Keratinocyte (primary cell): ENCODE results near the gene LIG1. TPM values are rescaled to one million over a fixed set of nuclear protein-coding genes. Genes with fewer than 3 reads are reported as not detected.

Experiments
- DNase-seq: peaks from one replicate; pipeline ENCODE4 v3.0.0-alpha.2; 2011; ENCODE audit warnings: low read depth, missing footprints, low spot score
- FAIRE-seq: peaks from 2 replicates; lab custom pipeline; 2011; peaks lifted over from hg19 to GRCh38; lab: Jason Lieb, UNC
- H2AFZ ChIP-seq: 2 replicates; pipeline ENCODE4 v1.6.0; 2012; ENCODE audit warnings: low read length, control low read depth, inconsistent platforms; ENCODE audit not compliant: control insufficient read depth
- H3K27ac ChIP-seq: 2 replicates; pipeline ENCODE4 v1.5.1; 2011; ENCODE audit warnings: low read length; ENCODE audit not compliant: control insufficient read depth, insufficient read depth
- H3K27me3 ChIP-seq: 3 replicates; pipeline ENCODE4 v1.6.0; 2011; ENCODE audit warnings: low read length; ENCODE audit not compliant: control insufficient read depth, insufficient read depth; ENCODE audit errors: extremely low read depth
- H3K36me3 ChIP-seq, 2 experiments: 2 replicates in 1 of 2; 3 replicates in 1 of 2; pipeline ENCODE4 v1.5.1; 2011; ENCODE audit warnings: low read length in 2 of 2, mild to moderate bottlenecking in 1 of 2; ENCODE audit not compliant: control insufficient read depth in 2 of 2, insufficient read depth in 2 of 2; ENCODE audit errors: extremely low read depth in 1 of 2
- H3K4me1 ChIP-seq: 3 replicates; pipeline ENCODE4 v1.5.1; 2011; ENCODE audit warnings: low read length; ENCODE audit not compliant: control insufficient read depth, insufficient read depth; ENCODE audit errors: extremely low read depth
- H3K4me2 ChIP-seq: 3 replicates; pipeline ENCODE4 v1.6.0; 2011; ENCODE audit warnings: low read depth, low read length; ENCODE audit not compliant: control insufficient read depth, insufficient read depth; ENCODE audit errors: extremely low read depth
- H3K4me3 ChIP-seq, 3 experiments: fragments of 200-600 bp in 1 of 3; sonication (generic) in 1 of 3; 2 replicates in 2 of 3; 3 replicates in 1 of 3; pipeline ENCODE4 v1.5.1; 2011 to 2016; ENCODE audit warnings: low read length in 3 of 3, mild to moderate bottlenecking in 3 of 3, control low read depth in 2 of 3, inconsistent platforms in 1 of 3, low read depth in 1 of 3, mixed read lengths in 1 of 3, mixed run types in 1 of 3, moderate library complexity in 1 of 3; ENCODE audit not compliant: control insufficient read depth in 2 of 3, insufficient read depth in 2 of 3; ENCODE audit errors: extremely low read depth in 1 of 3
- H3K79me2 ChIP-seq: 2 replicates; pipeline ENCODE4 v1.6.0; 2012; ENCODE audit warnings: low read length; ENCODE audit not compliant: control insufficient read depth, insufficient read depth
- H3K9ac ChIP-seq: 3 replicates; pipeline ENCODE4 v1.6.0; 2011; ENCODE audit warnings: low read length; ENCODE audit not compliant: control insufficient read depth, insufficient read depth; ENCODE audit errors: extremely low read depth
- H3K9me1 ChIP-seq: 3 replicates; pipeline ENCODE4 v1.6.0; 2011; ENCODE audit warnings: low read length; ENCODE audit not compliant: control insufficient read depth, insufficient read depth; ENCODE audit errors: extremely low read depth
- H3K9me3 ChIP-seq: 2 replicates; pipeline ENCODE4 v1.5.1; 2012; ENCODE audit warnings: low read depth, low read length; ENCODE audit not compliant: control insufficient read depth
- H4K20me1 ChIP-seq: 3 replicates; pipeline ENCODE4 v1.6.0; 2011; ENCODE audit warnings: low read length; ENCODE audit not compliant: control insufficient read depth, insufficient read depth; ENCODE audit errors: extremely low read depth
- EZH2 ChIP-seq: IDR thresholded peaks from one replicate; pipeline ENCODE4 v1.6.1; 2012; ENCODE audit warnings: inconsistent platforms, mild to moderate bottlenecking, low read length, moderate library complexity
- dilution Hi-C: fragments of 300-500 bp; cut with MboI; formaldehyde crosslinking; loops from one replicate; pipeline ENCODE4 v1.7.0; 2020; ENCODE audit warnings: low sequenced_read_pairs; ENCODE audit not compliant: extremely low pct_ligation_motif_present
- polyA plus RNA-seq, 5 experiments: library from polyadenylated mRNA; depleted of rRNA in 3 of 5; stranded (reverse) in 3 of 5; stranded (forward) in 1 of 5; unstranded in 1 of 5; fragments of >200 nt; gene quantifications; 1 replicate in 1 of 5; 2 replicates in 3 of 5; 3 replicates in 1 of 5; pipeline versions ENCODE4 v1.2.1 to v1.2.3, GENCODE V29; 2011 to 2012; ENCODE audit warnings: missing spikeins in 2 of 5, low read depth in 1 of 5, low replicate concordance in 1 of 5
- TF ChIP-seq, protein P1 (sequence below), 3 experiments: IDR thresholded peaks in 1 of 3; conservative IDR thresholded peaks in 1 of 3; optimal IDR thresholded peaks in 1 of 3; 2 replicates in 2 of 3; 3 replicates in 1 of 3; pipeline versions ENCODE3 to v1.5.1; 2011; ENCODE audit warnings: low read length in 3 of 3, mild to moderate bottlenecking in 3 of 3, moderate library complexity in 2 of 3, control low read depth in 1 of 3, inconsistent platforms in 1 of 3; ENCODE audit not compliant: insufficient read depth in 2 of 3; ENCODE audit errors: extremely low read depth in 1 of 3

The LIG1 gene
- polyA plus RNA-seq, 1 donor (not counting 4 experiments of a cell fraction or from before 2014, with no cell fraction given): 16.5 TPM

DNA sequence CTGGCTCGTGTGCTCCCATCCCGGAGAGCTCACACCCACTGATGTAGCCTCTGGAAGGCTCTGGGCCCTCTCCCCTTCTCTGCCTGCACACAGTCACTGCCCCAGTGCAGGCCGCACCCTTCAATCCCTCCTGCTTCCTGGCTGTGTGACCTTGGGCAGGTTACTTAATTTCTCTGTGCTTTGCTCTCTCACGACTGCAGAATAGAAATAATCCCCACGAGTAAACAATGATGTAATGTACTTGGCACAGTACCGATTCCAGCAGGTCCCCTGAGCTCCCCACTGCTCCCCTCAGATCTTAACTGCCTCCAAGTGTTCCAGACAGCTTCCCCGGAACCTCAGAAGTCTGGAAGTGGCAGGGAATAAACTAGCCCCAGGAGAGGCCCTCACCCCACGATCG is 16.1 kb downstream of the LIG1 start:
- Histone ChIP-seq H3K9me1 (no peaks in the 10 kb centered on the region), H2AFZ (no peak overlapping the region), H3K4me1 (no peaks in the 10 kb centered on the region), H3K9ac (no peak overlapping the region), H3K27me3 (no peaks in the 10 kb centered on the region), H3K4me3 (no peak overlapping the region), H4K20me1 (no peaks in the 10 kb centered on the region), H3K36me3 (peaks cover 0 to 3% of the 10 kb centered on the region in 2 experiments), H3K4me2 (no peak overlapping the region), H3K79me2 (no peaks in the 10 kb centered on the region), H3K9me3 (no peaks in the 10 kb centered on the region), H3K27ac (no peak overlapping the region)
- dilution Hi-C loops: no loop called here
- DNase-seq (no peak), FAIRE-seq (no peak)
- TF ChIP-seq, protein P1, sequence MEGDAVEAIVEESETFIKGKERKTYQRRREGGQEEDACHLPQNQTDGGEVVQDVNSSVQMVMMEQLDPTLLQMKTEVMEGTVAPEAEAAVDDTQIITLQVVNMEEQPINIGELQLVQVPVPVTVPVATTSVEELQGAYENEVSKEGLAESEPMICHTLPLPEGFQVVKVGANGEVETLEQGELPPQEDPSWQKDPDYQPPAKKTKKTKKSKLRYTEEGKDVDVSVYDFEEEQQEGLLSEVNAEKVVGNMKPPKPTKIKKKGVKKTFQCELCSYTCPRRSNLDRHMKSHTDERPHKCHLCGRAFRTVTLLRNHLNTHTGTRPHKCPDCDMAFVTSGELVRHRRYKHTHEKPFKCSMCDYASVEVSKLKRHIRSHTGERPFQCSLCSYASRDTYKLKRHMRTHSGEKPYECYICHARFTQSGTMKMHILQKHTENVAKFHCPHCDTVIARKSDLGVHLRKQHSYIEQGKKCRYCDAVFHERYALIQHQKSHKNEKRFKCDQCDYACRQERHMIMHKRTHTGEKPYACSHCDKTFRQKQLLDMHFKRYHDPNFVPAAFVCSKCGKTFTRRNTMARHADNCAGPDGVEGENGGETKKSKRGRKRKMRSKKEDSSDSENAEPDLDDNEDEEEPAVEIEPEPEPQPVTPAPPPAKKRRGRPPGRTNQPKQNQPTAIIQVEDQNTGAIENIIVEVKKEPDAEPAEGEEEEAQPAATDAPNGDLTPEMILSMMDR (optimal IDR thresholded peaks at IDR 0.05 in 1 of 3, IDR thresholded peaks at IDR 0.05 in 1 of 3, conservative IDR thresholded peaks at IDR 0.05 in 1 of 3; ENCODE audit: extremely low read depth in 1 of 3, insufficient read depth in 2 of 3, low read length in 3 of 3): no peak
- no peak for TF ChIP-seq EZH2

DNA sequence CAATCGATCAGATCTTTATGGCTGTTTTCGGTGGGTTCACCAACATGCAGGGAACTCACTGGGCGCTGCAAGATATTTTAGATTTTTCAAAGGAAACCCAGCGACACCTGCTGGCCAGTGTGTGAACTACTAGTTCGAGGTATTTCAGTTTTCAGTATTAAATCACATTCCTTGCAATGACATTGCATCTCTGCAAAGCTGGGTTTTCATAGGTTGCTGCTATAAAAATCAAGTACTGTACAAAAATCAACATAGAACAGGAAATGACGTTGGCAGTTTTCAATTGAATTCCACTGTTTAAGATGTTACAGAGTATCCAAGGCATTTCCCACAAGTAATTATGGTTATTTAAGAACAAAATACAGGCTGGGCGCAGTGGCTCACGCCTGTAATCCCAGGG is 17.6 kb downstream of the LIG1 start:
- Histone ChIP-seq H3K4me2 (no peak overlapping the region), H2AFZ (no peak overlapping the region), H3K4me1 (no peaks in the 10 kb centered on the region), H3K79me2 (no peaks in the 10 kb centered on the region), H4K20me1 (no peaks in the 10 kb centered on the region), H3K9me3 (no peaks in the 10 kb centered on the region), H3K27me3 (no peaks in the 10 kb centered on the region), H3K9ac (no peak overlapping the region), H3K36me3 (peaks cover 2 to 4% of the 10 kb centered on the region in 2 experiments), H3K4me3 (no peak overlapping the region), H3K27ac (no peak overlapping the region), H3K9me1 (no peaks in the 10 kb centered on the region)
- dilution Hi-C loops: no loop called here
- no peak for DNase-seq
- peak; percentile 60 for FAIRE-seq
- TF ChIP-seq, protein P1 (optimal IDR thresholded peaks at IDR 0.05 in 1 of 3, IDR thresholded peaks at IDR 0.05 in 1 of 3, conservative IDR thresholded peaks at IDR 0.05 in 1 of 3; ENCODE audit: extremely low read depth in 1 of 3, insufficient read depth in 2 of 3, low read length in 3 of 3): peak; percentile 57 to 75 (median 67)
- no peak for TF ChIP-seq EZH2
